Esophagus squamous epithelium (tissue), 4 donors: ENCODE measurements around the gene C22orf31.

ENCODE experiments used
- CTCF ChIP-seq, 6 experiments: fragments of 450-650 bp in 4 of 6; fragments of 200-600 bp in 2 of 6; sonication (generic) in 2 of 6; IDR thresholded peaks; one replicate each; pipeline ENCODE4 v1.5.1; 2016 to 2019; ENCODE audit warnings: antibody characterized with exemption in 6 of 6, mild to moderate bottlenecking in 4 of 6, moderate library complexity in 4 of 6
- POLR2A ChIP-seq, 4 donors: fragments of 450-650 bp; IDR thresholded peaks; one replicate each; pipeline ENCODE4 v1.6.1; 2017; ENCODE audit warnings: antibody characterized with exemption in 4 of 4, mild to moderate bottlenecking in 4 of 4, moderate library complexity in 3 of 4

GRCh38 chr22:29049655-29050263 lies 11.9 kb downstream of the C22orf31 start:
- TF ChIP-seq POLR2A (IDR thresholded peaks at IDR 0.05), result no peak
- TF ChIP-seq CTCF (IDR thresholded peaks at IDR 0.05), result no peak
